Measurements from ENCODE around the gene VRK3.

DNA sequence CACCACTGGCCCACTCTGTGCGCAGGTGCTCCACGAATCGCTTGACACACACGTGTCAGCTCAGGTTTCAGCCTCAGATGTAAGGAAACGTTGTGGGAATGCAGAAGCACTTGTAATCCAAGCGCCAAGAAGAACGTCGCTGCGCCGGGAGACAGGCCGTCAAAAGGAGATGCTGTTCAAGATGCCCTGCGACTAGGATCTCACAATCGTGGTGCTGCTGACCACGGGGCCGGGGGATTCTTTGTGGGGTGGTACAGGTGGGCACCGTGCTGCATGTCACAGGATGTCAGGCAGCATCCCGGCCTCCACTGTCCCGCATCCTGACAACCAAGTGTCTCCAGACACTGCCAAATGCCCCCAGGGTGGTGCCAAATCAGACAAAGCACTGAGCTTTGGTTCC lies 47.3 kb downstream of the VRK3 start:
- TF ChIP-seq MXI1 (IDR thresholded peaks at IDR 0.05; ENCODE audit: low read depth, low read length) (no peak), YY1 (IDR thresholded peaks at IDR 0.05; ENCODE audit: low read depth) (no peak), CTCF (IDR thresholded peaks at IDR 0.05) (no peak), USF2 (IDR thresholded peaks at IDR 0.05; ENCODE audit: borderline replicate concordance, low read depth, low read length) (no peak), SMC3 (IDR thresholded peaks at IDR 0.05; ENCODE audit: low read depth, low read length) (no peak), NFIC (IDR thresholded peaks at IDR 0.05; ENCODE audit: borderline replicate concordance) (no peak), JUND (IDR thresholded peaks at IDR 0.05) (no peak), POLR2AphosphoS5 (IDR thresholded peaks at IDR 0.05; ENCODE audit: low read depth, low read length) (no peak), FOSL2 (IDR thresholded peaks at IDR 0.05; ENCODE audit: borderline replicate concordance, low read depth) (no peak), RAD21 (IDR thresholded peaks at IDR 0.05; ENCODE audit: low read length) (no peak), SIN3A (IDR thresholded peaks at IDR 0.05; ENCODE audit: borderline replicate concordance, low read depth, low read length) (no peak)
- TF ChIP-seq, protein P1, sequence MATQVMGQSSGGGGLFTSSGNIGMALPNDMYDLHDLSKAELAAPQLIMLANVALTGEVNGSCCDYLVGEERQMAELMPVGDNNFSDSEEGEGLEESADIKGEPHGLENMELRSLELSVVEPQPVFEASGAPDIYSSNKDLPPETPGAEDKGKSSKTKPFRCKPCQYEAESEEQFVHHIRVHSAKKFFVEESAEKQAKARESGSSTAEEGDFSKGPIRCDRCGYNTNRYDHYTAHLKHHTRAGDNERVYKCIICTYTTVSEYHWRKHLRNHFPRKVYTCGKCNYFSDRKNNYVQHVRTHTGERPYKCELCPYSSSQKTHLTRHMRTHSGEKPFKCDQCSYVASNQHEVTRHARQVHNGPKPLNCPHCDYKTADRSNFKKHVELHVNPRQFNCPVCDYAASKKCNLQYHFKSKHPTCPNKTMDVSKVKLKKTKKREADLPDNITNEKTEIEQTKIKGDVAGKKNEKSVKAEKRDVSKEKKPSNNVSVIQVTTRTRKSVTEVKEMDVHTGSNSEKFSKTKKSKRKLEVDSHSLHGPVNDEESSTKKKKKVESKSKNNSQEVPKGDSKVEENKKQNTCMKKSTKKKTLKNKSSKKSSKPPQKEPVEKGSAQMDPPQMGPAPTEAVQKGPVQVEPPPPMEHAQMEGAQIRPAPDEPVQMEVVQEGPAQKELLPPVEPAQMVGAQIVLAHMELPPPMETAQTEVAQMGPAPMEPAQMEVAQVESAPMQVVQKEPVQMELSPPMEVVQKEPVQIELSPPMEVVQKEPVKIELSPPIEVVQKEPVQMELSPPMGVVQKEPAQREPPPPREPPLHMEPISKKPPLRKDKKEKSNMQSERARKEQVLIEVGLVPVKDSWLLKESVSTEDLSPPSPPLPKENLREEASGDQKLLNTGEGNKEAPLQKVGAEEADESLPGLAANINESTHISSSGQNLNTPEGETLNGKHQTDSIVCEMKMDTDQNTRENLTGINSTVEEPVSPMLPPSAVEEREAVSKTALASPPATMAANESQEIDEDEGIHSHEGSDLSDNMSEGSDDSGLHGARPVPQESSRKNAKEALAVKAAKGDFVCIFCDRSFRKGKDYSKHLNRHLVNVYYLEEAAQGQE (IDR thresholded peaks at IDR 0.05; ENCODE audit: low read depth, low read length), result no peak

Data from SK-N-SH (cell line).